GM12878 (cell line): Measurements from ENCODE around the gene RBPJ. TPM values are rescaled to one million over a fixed set of nuclear protein-coding genes. Genes with fewer than 3 reads are reported as not detected.

Experiments used
- ATAC-seq: fragments of 200-7000 bp; cut with Tn5 transposase; 3 replicates; pipeline ENCODE4 v1.9.1; 2020; ENCODE audit warnings: mild to moderate bottlenecking, moderate library complexity
- BruUV-seq: library from RNA; stranded (reverse); fragments of 400-500 nt; replicated peaks from 2 replicates; lab custom pipeline; 2021; lab: Mats Ljungman, UMichigan
- CTCF ChIA-PET: fragments of 300-600 bp; sonication (Branson Sonifier 250); formaldehyde crosslinking; extraction: SDS; loops from one replicate; lab custom pipeline; 2021; ENCODE audit warnings: inconsistent platforms; lab: Yijun Ruan, JAX
- POLR2A ChIA-PET: fragments of 350-600 bp; formaldehyde crosslinking; extraction: SDS; loops from one replicate; lab custom pipeline; 2021; ENCODE audit warnings: inconsistent platforms; lab: Charles Lee
- RAD21 ChIA-PET: fragments of 300-600 bp; sonication (Branson Sonifier 250); formaldehyde crosslinking; loops from one replicate; lab custom pipeline; 2023; ENCODE audit warnings: antibody characterized with exemption; ENCODE audit not compliant: unreplicated experiment; lab: Charles Lee
- SMC1A ChIA-PET: fragments of 300-600 bp; sonication (Branson Sonifier 250); formaldehyde crosslinking; loops from one replicate; lab custom pipeline; 2023; ENCODE audit not compliant: unreplicated experiment, uncharacterized antibody; lab: Charles Lee
- DNase-seq: peaks from one replicate; pipeline ENCODE4 v3.0.0-alpha.2; 2011; ENCODE audit warnings: low read depth, low spot score
- FAIRE-seq: peaks from 3 replicates; lab custom pipeline; 2011; peaks lifted over from hg19 to GRCh38; lab: Jason Lieb, UNC
- H2AFZ ChIP-seq: 2 replicates; pipeline ENCODE4 v1.6.0; 2011; ENCODE audit warnings: low read depth, low read length, control low read depth; ENCODE audit not compliant: control insufficient read depth
- H3K27ac ChIP-seq: 2 replicates; pipeline ENCODE4 v1.5.1; 2011; ENCODE audit warnings: control low read depth; ENCODE audit not compliant: control insufficient read depth, insufficient read depth
- H3K27me3 ChIP-seq, 2 experiments: replicated peaks in 1 of 2; 2 replicates each; pipeline versions ENCODE4 v1.6.0 to v1.6.1; 2011; ENCODE audit warnings: low read length in 1 of 2; ENCODE audit not compliant: control insufficient read depth in 2 of 2, insufficient read depth in 2 of 2
- H3K36me3 ChIP-seq, 2 experiments: 2 replicates each; pipeline ENCODE4 v1.5.1; 2011; ENCODE audit warnings: low read length in 1 of 2; ENCODE audit not compliant: control insufficient read depth in 2 of 2, insufficient read depth in 2 of 2
- H3K4me1 ChIP-seq: 2 replicates; pipeline ENCODE4 v1.6.1; 2011; ENCODE audit warnings: mild to moderate bottlenecking, low read length, moderate library complexity, mixed read lengths; ENCODE audit not compliant: control insufficient read depth, insufficient read depth
- H3K4me2 ChIP-seq: 2 replicates; pipeline ENCODE4 v1.6.0; 2011; ENCODE audit warnings: control low read depth; ENCODE audit not compliant: control insufficient read depth, insufficient read depth
- H3K4me3 ChIP-seq: fragments of 200-600 bp; sonication (generic); 2 replicates; pipeline ENCODE4 v1.5.1; 2016
- H3K79me2 ChIP-seq: 2 replicates; pipeline ENCODE4 v1.6.0; 2011; ENCODE audit warnings: low read length; ENCODE audit not compliant: control insufficient read depth, insufficient read depth
- H3K9ac ChIP-seq: 2 replicates; pipeline ENCODE4 v1.8.0; 2011; ENCODE audit warnings: low read length, control low read depth, mixed read lengths; ENCODE audit not compliant: control insufficient read depth, insufficient read depth
- H3K9me3 ChIP-seq: replicated peaks from 3 replicates; pipeline ENCODE4 v1.5.1; 2011; ENCODE audit warnings: mild to moderate bottlenecking, low read length; ENCODE audit not compliant: control insufficient read depth, insufficient read depth
- H4K20me1 ChIP-seq: 2 replicates; pipeline ENCODE4 v1.6.0; 2011; ENCODE audit not compliant: control insufficient read depth, insufficient read depth
- CREM ChIP-seq: IDR thresholded peaks from 2 replicates; pipeline ENCODE4 v1.6.1; 2014; ENCODE audit warnings: antibody characterized with exemption, low read depth
- EED ChIP-seq: sonication (generic); IDR thresholded peaks from 2 replicates; pipeline ENCODE4 v1.6.1; 2016; ENCODE audit warnings: antibody characterized with exemption, low read depth
- FOS ChIP-seq: IDR thresholded peaks from 3 replicates; pipeline ENCODE4 v1.6.1; 2011; ENCODE audit warnings: borderline replicate concordance; ENCODE audit not compliant: insufficient read length; ENCODE audit errors: extremely low read depth
- PML ChIP-seq: IDR thresholded peaks from 2 replicates; pipeline ENCODE4 v1.6.1; 2012; ENCODE audit warnings: low read length, inconsistent platforms
- RFX5 ChIP-seq: IDR thresholded peaks from 2 replicates; pipeline ENCODE4 v1.6.1; 2011; ENCODE audit warnings: low read depth, low read length, improper control_type of control experiment
- SP1 ChIP-seq: IDR thresholded peaks from one replicate; pipeline ENCODE4 v1.6.1; 2011; ENCODE audit warnings: low read depth, low read length
- TARDBP ChIP-seq: IDR thresholded peaks from 2 replicates; pipeline ENCODE4 v1.6.1; 2016; ENCODE audit warnings: borderline replicate concordance
- ZBTB11 ChIP-seq: fragments of 450-650 bp; formaldehyde crosslinking; IDR thresholded peaks from 2 replicates; pipeline ENCODE4 v1.5.0; 2022; ENCODE audit warnings: mild to moderate bottlenecking, missing genetic modification characterization
- ZNF217 ChIP-seq: fragments of 450-650 bp; IDR thresholded peaks from 2 replicates; pipeline ENCODE4 v1.6.1; 2017; ENCODE audit warnings: antibody characterized with exemption, mild to moderate bottlenecking
- WGBS: methylation state at CpG from one replicate; pipeline ENCODE4 v1.1.6; 2016; ENCODE audit warnings: low lambda C conversion rate; ENCODE audit not compliant: insufficient replicate concordance, insufficient coverage; ENCODE audit errors: missing lambda C conversion rate; 5-methylcytosine and 5-hydroxymethylcytosine counted together
- in situ Hi-C: fragments of 300-500 bp; cut with MboI; formaldehyde crosslinking; loops from 9 replicates; pipeline ENCODE4 v1.14.3; 2018; ENCODE audit warnings: mixed read lengths
- intact Hi-C: fragments of 100-400 bp; cut with micrococcal nuclease; formaldehyde crosslinking; loops from one replicate; pipeline ENCODE4 v1.14.2; 2022; ENCODE audit not compliant: unreplicated experiment
- polyA plus RNA-seq, 11 experiments: library from polyadenylated mRNA; depleted of rRNA in 4 of 11; unstranded in 6 of 11; stranded (reverse) in 5 of 11; fragments of >200 nt; fragmentation: Nextera tagmentation in 4 of 11; fragmentation: Illumina TruSeq in 1 of 11; extraction: Ambion mirVana in 4 of 11; extraction: Trizol in 1 of 11; gene quantifications; 1 replicate in 1 of 11; 2 replicates in 10 of 11; pipeline versions ENCODE4 v1.2.1 to v1.2.3, GENCODE V29; 2011 to 2016; ENCODE audit warnings: inconsistent platforms in 2 of 11, missing spikeins in 2 of 11, low read depth in 1 of 11
- total RNA-seq, 4 experiments: library from RNA; depleted of rRNA in 3 of 4; stranded (reverse); fragments of >200 nt in 3 of 4; fragmentation: Illumina TruSeq in 1 of 4; extraction: Trizol in 1 of 4; gene quantifications; 2 replicates each; pipeline versions ENCODE4 v1.2.1 to v1.2.3, GENCODE V29; 2013 to 2021

RBPJ gene
- total and polyA plus RNA-seq, 10 of the 15 experiments (the other 5 are each of a cell fraction or from before 2014, with no cell fraction given), result 24.5 to 87.6 (median 41.6) TPM

- ChIA-PET RAD21 (interaction anchor here (0.6 kb wide), 1 partner anchor 8 kb away, joined by 3 read pairs; no protein-coding TSS in a partner anchor), CTCF (interaction anchor here (0.9 to 2.8 kb wide), 5 partner anchors 8 to 228 kb away, joined by 3 to 12 read pairs (median 4); no protein-coding TSS in a partner anchor), SMC1A (interaction anchor here (0.6 to 2.4 kb wide), 9 partner anchors 11 to 235 kb away, joined by 3 to 6 read pairs (median 4); no protein-coding TSS in a partner anchor), POLR2A (interaction anchor here (0.7 to 1.5 kb wide), 3 partner anchors 8 to 287 kb away, joined by 4 to 5 read pairs (median 5); no protein-coding TSS in a partner anchor)
- Histone ChIP-seq H3K4me3 (no peak overlapping the region), H3K4me2 (no peak overlapping the region), H3K4me1 (peaks cover 9% of the 10 kb centered on the region; the same call in 1 of the 2 replicates), H3K79me2 (no peaks in the 10 kb centered on the region), H3K9ac (no peak overlapping the region), H3K9me3 (peaks cover 4% of the 10 kb centered on the region; the same call in 2 of the 3 replicates), H4K20me1 (no peaks in the 10 kb centered on the region), H3K27me3 (no peaks in the 10 kb centered on the region), H3K27ac (no peak overlapping the region), H3K36me3 (no peaks in the 10 kb centered on the region), H2AFZ (no peak overlapping the region)
- TF ChIP-seq TARDBP (no peak), ZNF217 (no peak), ZBTB11 (CRISPR knock-in tag) (no peak), CREM (no peak), EED (no peak), PML (no peak), SP1 (no peak), RFX5 (no peak), FOS (no peak)
- intact Hi-C loops, result no loop called here
- 89% methylated on average over 2 of the region's 2 CpGs for WGBS
- in situ Hi-C loops, result no loop called here
- no TSS peak for BruUV-seq
- no peak for DNase-seq
- no peak for FAIRE-seq
- no peak for ATAC-seq
Measured at GRCh38 chr4:26310264-26310663, 10.6 kb upstream of the RBPJ start.
